Urinary bladder (tissue), 4 donors: Measurements from ENCODE around the gene TOP1. TPM values are rescaled to one million over a fixed set of nuclear protein-coding genes. Genes with fewer than 3 reads are reported as not detected.

Experiments
- DNase-seq: peaks from one replicate; pipeline ENCODE4 v3.0.0-alpha.2; 2015; ENCODE audit errors: extremely low spot score
- H3K27ac ChIP-seq: one replicate; pipeline ENCODE4 v1.5.1; 2013; ENCODE audit warnings: low read depth, mild to moderate bottlenecking, moderate library complexity
- H3K36me3 ChIP-seq: one replicate; pipeline ENCODE4 v1.6.1; 2013; ENCODE audit warnings: mild to moderate bottlenecking, moderate library complexity; ENCODE audit not compliant: insufficient read depth
- H3K4me1 ChIP-seq: one replicate; pipeline ENCODE4 v1.6.1; 2013; ENCODE audit warnings: mild to moderate bottlenecking, moderate library complexity; ENCODE audit not compliant: insufficient read depth
- H3K4me3 ChIP-seq: one replicate; pipeline ENCODE4 v1.5.1; 2013; ENCODE audit warnings: low read depth, low read length
- WGBS: extraction: QIAGEN DNeasy Blood & Tissue Kit; methylation state at CpG from one replicate; pipeline ENCODE4 v1.1.7; 2013; 5-methylcytosine and 5-hydroxymethylcytosine counted together
- polyA plus RNA-seq: library from polyadenylated mRNA; stranded (reverse); fragments of 200-250 nt; gene quantifications from one replicate; pipeline ENCODE4 v1.2.3, GENCODE V29; 2013
- total RNA-seq: library from RNA; depleted of rRNA; stranded (reverse); fragments of >200 nt; gene quantifications from one replicate; pipeline ENCODE4 v1.2.3, GENCODE V29; 2014
- donor health status: healthy with polysubstance abuse.
- donor health status: healthy.

Gene TOP1
- total and polyA plus RNA-seq, 2 donors: 26.9 to 29.2 TPM

DNA sequence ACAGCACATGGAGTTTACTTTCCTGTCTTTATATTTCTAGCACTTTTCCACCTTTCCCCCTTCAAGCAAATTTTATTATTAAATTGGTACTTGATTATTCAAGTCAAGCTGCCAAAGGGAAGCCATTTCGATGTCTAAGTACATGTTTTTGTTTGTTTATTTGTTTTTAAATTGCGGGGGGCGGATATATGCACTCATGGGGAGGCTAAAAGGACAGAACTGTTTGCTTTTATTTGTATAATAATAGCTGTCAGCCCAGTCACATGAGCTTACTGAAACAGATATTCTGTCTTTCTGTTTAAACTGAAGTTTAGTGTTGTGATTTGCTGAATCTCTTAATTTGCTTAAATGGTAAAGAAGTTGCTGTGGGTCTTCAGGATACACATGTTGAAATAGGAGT lies 59.2 kb downstream of the TOP1 start:
- no peak for DNase-seq
- 86% methylated on average over 3 of the region's 3 CpGs for WGBS
- Histone ChIP-seq H3K27ac (no peak overlapping the region), H3K4me3 (no peak overlapping the region), H3K36me3 (no peaks in the 10 kb centered on the region), H3K4me1 (no peaks in the 10 kb centered on the region)

GRCh38 chr20:41089555-41089954 lies 60.9 kb downstream of the TOP1 start:
- no peak for DNase-seq
- H3K4me1 ChIP-seq: no peaks in the 10 kb centered on the region
- no peak overlapping the region for H3K4me3 ChIP-seq
- no peak overlapping the region for H3K27ac ChIP-seq
- H3K36me3 ChIP-seq: peaks cover 4% of the 10 kb centered on the region
- WGBS: 92% methylated on average over 3 of the region's 3 CpGs

DNA sequence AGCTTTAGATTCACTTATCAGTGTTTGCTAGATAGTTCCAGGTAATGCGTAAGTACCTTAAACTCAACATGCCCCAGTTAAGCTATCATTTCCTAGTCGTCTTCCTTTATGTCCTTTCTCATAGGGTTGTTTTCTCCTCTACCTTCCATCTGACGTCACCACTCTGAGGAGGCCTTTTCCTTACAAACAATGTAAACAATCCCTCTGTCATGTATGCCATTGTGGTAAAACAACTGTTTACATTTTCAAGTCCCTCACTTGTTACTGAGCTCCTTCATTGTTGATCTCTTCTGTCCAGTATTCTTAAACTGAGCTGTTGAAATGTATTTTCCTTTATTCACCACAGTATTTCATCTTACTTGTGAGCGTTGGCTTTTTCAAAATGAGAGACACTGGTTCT lies 63.3 kb downstream of the TOP1 start:
- 78% methylated on average over 4 of the region's 4 CpGs for WGBS

DNA sequence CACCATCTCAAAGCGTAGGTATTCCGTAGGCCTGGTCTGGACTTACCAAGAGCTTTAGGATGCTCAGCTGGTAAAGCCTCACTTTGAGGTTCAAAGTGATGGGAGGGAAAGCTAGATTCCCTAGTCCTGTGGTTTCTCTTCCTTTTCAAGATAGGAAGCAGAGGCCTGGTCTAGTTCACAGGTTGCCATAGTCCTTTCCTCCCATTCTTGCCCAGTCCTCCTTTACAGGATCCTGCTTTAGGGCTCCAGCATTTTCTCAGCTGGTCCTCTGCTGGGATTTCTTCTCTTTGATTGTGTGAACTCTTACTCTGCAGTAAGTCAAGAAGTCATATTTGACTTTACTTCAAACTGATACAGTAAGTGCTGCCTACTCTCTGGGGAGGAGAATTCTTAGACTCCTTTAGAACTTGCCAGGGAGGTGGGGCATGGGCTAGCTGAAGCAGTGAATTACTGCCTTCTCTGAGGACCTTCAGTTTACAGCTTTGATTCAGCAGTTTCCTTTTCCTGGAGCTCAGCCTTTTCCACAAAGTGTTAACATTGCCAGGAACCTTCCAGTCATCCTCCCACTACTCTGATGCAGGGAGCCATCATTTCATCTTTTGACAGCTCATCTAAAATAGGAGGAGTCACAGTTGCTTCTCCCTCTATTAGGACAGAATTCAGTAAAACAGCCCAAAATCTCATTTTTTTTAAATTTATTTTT lies 65.9 kb downstream of the TOP1 start:
- DNase-seq: no peak
- Histone ChIP-seq H3K36me3 (peaks cover 4% of the 10 kb centered on the region), H3K4me1 (no peaks in the 10 kb centered on the region), H3K27ac (no peak overlapping the region), H3K4me3 (no peak overlapping the region)
- over 99% methylated on average over 2 of the region's 2 CpGs for WGBS

More for the DNA sequence above, 63.3 kb downstream of the TOP1 start:
- Histone ChIP-seq H3K36me3 (peaks cover 4% of the 10 kb centered on the region), H3K27ac (no peak overlapping the region), H3K4me3 (no peak overlapping the region), H3K4me1 (no peaks in the 10 kb centered on the region)
- no peak for DNase-seq

DNA sequence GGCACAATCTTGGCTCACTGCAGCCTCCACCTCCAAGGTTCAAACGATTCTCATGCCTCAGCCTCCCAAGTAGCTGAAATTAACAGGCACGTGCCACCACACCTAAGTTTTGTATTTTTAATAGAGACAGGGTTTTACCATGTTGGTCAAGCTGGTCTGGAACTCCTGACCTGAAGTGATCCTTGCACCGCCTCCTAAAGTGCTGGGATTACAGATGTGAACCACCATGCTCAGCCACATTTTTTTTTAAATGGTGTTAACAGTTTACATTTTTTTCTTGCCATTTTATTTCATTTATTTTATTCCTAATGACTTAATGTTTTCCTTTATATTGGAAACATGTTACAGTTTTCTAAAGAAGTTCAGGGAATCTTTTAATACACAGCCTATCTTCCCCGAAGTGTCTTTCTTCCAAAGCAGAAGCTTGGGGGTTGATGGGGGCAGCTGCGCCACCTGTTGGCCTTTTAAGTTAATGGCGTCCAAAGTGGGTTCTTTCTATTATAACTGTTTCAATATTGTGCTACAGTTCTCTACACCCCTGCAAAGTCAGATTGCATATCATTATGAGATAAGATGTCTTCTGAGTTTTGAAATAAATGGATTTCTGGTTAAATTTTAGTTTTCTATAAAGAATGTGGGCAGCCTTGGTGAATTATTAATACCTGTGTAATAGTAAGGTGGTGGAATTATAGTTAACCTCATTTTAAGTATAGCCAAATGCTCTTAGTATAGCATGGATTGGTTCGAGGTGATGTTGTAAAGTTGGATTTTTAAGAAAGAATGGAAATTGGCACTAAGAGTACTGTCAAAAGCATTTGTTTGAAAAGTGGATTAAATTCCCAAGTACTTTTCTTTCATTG lies 66.7 kb downstream of the TOP1 start:
- Histone ChIP-seq H3K4me3 (no peak overlapping the region), H3K4me1 (no peaks in the 10 kb centered on the region), H3K36me3 (peaks cover 4% of the 10 kb centered on the region), H3K27ac (no peak overlapping the region)
- WGBS: 47% methylated on average over 7 of the region's 7 CpGs
- DNase-seq: no peak

GRCh38 chr20:41098703-41099250 lies 70.2 kb downstream of the TOP1 start:
- no peak for DNase-seq

GRCh38 chr20:41100001-41100480 lies 71.4 kb downstream of the TOP1 start:
- WGBS: 87% methylated on average over 9 of the region's 9 CpGs
- peaks cover 12% of the 10 kb centered on the region for H3K36me3 ChIP-seq
- DNase-seq: no peak
- H3K27ac ChIP-seq: no peak overlapping the region
- no peaks in the 10 kb centered on the region for H3K4me1 ChIP-seq
- H3K4me3 ChIP-seq: no peak overlapping the region

More at GRCh38 chr20:41098703-41099250, 70.2 kb downstream of the TOP1 start:
- 71% methylated on average over 4 of the region's 4 CpGs for WGBS
- Histone ChIP-seq H3K36me3 (peaks cover 12% of the 10 kb centered on the region), H3K4me3 (no peak overlapping the region), H3K27ac (no peak overlapping the region), H3K4me1 (no peaks in the 10 kb centered on the region)

- 69% methylated on average over 2 of the region's 2 CpGs for WGBS
- Histone ChIP-seq H3K4me1 (no peaks in the 10 kb centered on the region), H3K36me3 (peaks cover 12% of the 10 kb centered on the region), H3K27ac (no peak overlapping the region), H3K4me3 (no peak overlapping the region)
- DNase-seq: no peak
Measured at GRCh38 chr20:41101660-41102059, 73.0 kb downstream of the TOP1 start.

- 71% methylated on average over 1 of the region's 1 CpG for WGBS
- Histone ChIP-seq H3K4me3 (no peak overlapping the region), H3K4me1 (no peaks in the 10 kb centered on the region), H3K27ac (no peak overlapping the region), H3K36me3 (peaks cover 4% of the 10 kb centered on the region)
- DNase-seq: no peak
Measured at GRCh38 chr20:41108531-41108930, 79.9 kb downstream of the TOP1 start.

GRCh38 chr20:41110012-41110411 lies 81.4 kb downstream of the TOP1 start:
- no peak overlapping the region for H3K27ac ChIP-seq
- 96% methylated on average over 11 of the region's 11 CpGs for WGBS
- no peak for DNase-seq
- no peak overlapping the region for H3K4me3 ChIP-seq
- H3K4me1 ChIP-seq: no peaks in the 10 kb centered on the region
- H3K36me3 ChIP-seq: peaks cover 2% of the 10 kb centered on the region

GRCh38 chr20:41110930-41111577 lies 82.4 kb downstream of the TOP1 start:
- Histone ChIP-seq H3K27ac (no peak overlapping the region), H3K36me3 (peaks cover 7% of the 10 kb centered on the region), H3K4me1 (no peaks in the 10 kb centered on the region), H3K4me3 (no peak overlapping the region)
- WGBS: 89% methylated on average over 5 of the region's 5 CpGs
- DNase-seq: no peak

- no peak overlapping the region for H3K27ac ChIP-seq
- H3K4me1 ChIP-seq: no peaks in the 10 kb centered on the region
- no peak for DNase-seq
- WGBS: 93% methylated on average over 5 of the region's 5 CpGs
- no peak overlapping the region for H3K4me3 ChIP-seq
- H3K36me3 ChIP-seq: peaks cover 7% of the 10 kb centered on the region
Measured at GRCh38 chr20:41111578-41111951, 82.9 kb downstream of the TOP1 start.

- no peak for DNase-seq
- no peaks in the 10 kb centered on the region for H3K4me1 ChIP-seq
- 84% methylated on average over 6 of the region's 6 CpGs for WGBS
- H3K27ac ChIP-seq: no peak overlapping the region
- H3K4me3 ChIP-seq: no peak overlapping the region
- peaks cover 7% of the 10 kb centered on the region for H3K36me3 ChIP-seq
Measured at GRCh38 chr20:41116282-41116956, 87.8 kb downstream of the TOP1 start.
